ENCODE results near the gene ATG5. TPM values are rescaled to one million over a fixed set of nuclear protein-coding genes. Genes with fewer than 3 reads are reported as not detected.

The ATG5 gene
- total and polyA plus RNA-seq, 3 experiments from 2014 or later: 39.0 to 45.0 (median 44.5) TPM

DNA sequence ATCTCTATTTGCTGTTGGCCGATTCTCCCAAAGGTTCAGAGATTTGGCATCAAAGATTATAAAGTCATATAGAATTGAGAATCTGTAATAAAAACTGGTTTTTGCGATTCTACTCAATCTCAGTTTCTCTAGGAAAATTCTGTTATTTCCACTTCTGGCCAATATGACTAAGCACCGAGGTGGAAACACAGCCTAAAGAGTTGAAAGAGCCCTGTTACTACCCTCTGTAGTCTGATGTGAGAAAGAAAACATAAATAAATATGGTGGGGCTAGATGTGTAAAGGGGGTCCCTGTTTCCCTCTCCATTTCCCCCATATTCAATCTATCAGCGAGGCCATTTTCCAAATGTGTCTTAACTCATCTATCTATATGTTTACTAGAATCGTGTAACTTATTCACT lies 156.0 kb downstream of the ATG5 start:
- Mint-ChIP-seq H3K9me3 (no peaks in the 10 kb centered on the region), H3K27ac (no peak overlapping the region)
- CTCF ChIA-PET: no interaction called here

DNA sequence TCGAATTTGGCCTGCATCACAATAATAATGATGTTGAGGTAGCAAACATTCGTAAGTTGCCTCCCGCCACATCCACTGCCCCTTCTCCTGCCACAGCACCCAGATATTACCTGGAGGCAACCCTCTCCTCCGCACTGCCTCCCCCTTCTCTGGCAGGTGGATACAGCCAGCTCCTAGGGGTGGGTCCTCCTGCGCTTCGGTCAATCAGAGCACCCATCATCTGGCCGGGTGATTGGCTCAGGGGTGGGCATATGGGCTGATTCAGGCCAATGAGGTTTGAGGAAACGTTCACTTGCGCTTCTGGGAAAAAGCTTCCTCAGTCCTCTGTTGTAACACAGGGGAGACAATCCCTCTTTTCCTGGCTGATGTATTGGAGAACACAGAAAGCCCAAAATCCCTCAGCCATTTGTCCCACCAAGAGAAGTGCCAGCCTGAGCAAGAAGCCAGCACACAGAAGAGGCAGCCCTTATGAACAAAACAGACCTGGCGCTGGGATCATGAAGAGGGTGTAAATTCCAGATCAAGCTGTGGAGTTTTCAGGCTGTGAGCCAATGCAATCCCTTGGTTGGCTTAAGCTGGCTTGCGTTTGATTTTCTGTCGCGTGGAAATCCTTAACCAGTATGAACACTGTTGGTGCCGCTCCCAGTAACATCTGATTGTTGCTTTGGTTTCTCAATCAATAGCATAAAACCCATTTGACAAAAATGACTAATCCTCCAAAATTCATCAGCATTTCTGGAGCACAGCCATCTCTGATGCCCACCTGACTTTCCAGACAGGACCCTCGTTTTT lies 157.3 kb downstream of the ATG5 start:
- Histone ChIP-seq H3K36me3 (ENCODE audit: insufficient read depth, low read length) (no peaks in the 10 kb centered on the region), H3K27ac (ENCODE audit: low read depth, low read length) (no peak overlapping the region), H3K4me3 (ENCODE audit: low read length) (no peak overlapping the region), H3K27me3 (ENCODE audit: insufficient read depth, low read length, poor library complexity, severe bottlenecking) (no peaks in the 10 kb centered on the region), H3K4me1 (ENCODE audit: insufficient read depth, low read length) (peaks cover 22% of the 10 kb centered on the region), H3K9me3 (ENCODE audit: low read length) (no peaks in the 10 kb centered on the region)
- Mint-ChIP-seq H3K27ac (peak overlapping the region in 2 of 8 donors; percentile 34 to 89), H3K4me1 (peaks cover 29 to 47% (median 46%) of the 10 kb centered on the region in 3 donors), H3K36me3 (no peaks in the 10 kb centered on the region), H3K4me3 (no peak overlapping the region), H3K27me3 (peaks cover 0 to 2% of the 10 kb centered on the region in 2 donors), H3K9me3 (no peaks in the 10 kb centered on the region)
- ChIA-PET CTCF (no interaction called here), POLR2A (no interaction called here)
- DNase-seq: no peak

More for the DNA sequence above, 156.0 kb downstream of the ATG5 start:
- Histone ChIP-seq H3K4me3 (ENCODE audit: low read length) (no peak overlapping the region), H3K27me3 (ENCODE audit: insufficient read depth, low read length, poor library complexity, severe bottlenecking) (no peaks in the 10 kb centered on the region), H3K27ac (ENCODE audit: low read depth, low read length) (no peak overlapping the region), H3K9me3 (ENCODE audit: low read length) (no peaks in the 10 kb centered on the region), H3K36me3 (ENCODE audit: insufficient read depth, low read length) (no peaks in the 10 kb centered on the region), H3K4me1 (ENCODE audit: insufficient read depth, low read length) (peaks cover 15% of the 10 kb centered on the region)
- no peaks in the 10 kb centered on the region for H3K36me3 Mint-ChIP-seq
- H3K4me3 Mint-ChIP-seq: no peak overlapping the region
- no peak for DNase-seq
- POLR2A ChIA-PET: no interaction called here
- H3K4me1 Mint-ChIP-seq: peaks cover 23 to 41% (median 40%) of the 10 kb centered on the region in 3 donors
- peaks cover 0 to 2% of the 10 kb centered on the region in 2 donors for H3K27me3 Mint-ChIP-seq

DNA sequence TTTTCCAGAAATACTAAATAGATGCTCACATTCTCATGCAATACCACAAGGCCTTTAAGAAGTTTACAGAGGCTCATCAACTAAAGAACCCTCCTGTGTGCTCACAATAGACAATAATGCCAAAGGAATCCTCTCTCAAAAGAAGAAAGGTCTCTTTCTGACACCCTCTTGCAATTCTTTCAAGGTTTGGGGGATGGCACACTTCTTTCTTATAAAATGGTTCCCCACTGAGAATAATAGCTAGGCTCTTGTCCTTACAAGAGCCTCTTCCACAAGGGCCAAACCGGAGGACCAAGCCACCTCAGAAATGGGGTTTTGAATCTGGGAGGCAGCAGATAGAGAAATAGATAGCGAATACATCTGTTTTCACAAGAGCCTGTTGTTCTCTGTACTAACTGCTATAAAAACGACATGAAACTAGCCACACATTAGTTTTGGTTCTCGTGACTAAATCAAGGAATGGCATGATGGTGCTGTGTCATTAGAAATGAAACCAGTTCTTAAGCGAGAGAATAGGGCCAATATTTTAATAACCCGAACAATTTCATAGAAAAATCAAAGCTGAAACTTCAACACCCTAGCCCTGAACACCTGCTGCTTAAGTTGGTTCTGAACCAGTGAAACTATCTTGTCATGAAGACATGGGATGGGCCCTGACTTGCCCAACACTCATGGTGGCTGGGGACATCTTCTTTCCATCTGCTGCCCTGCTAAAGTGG lies 158.3 kb downstream of the ATG5 start:
- Histone ChIP-seq H3K9me3 (ENCODE audit: low read length) (no peaks in the 10 kb centered on the region), H3K27ac (ENCODE audit: low read depth, low read length) (no peak overlapping the region), H3K4me3 (ENCODE audit: low read length) (no peak overlapping the region), H3K36me3 (ENCODE audit: insufficient read depth, low read length) (no peaks in the 10 kb centered on the region), H3K4me1 (ENCODE audit: insufficient read depth, low read length) (peaks cover 26% of the 10 kb centered on the region), H3K27me3 (ENCODE audit: insufficient read depth, low read length, poor library complexity, severe bottlenecking) (no peaks in the 10 kb centered on the region)
- no peaks in the 10 kb centered on the region for H3K36me3 Mint-ChIP-seq
- peak overlapping the region in 1 of 7 donors; percentile 18 for H3K4me3 Mint-ChIP-seq
- CTCF ChIA-PET: interaction anchor here (1.6 kb wide), 1 partner anchor 49 kb away, joined by 3 read pairs; no protein-coding TSS in a partner anchor
- H3K27ac Mint-ChIP-seq: peak overlapping the region in 6 of 8 donors; percentile 18 to 90 (median 32)
- peaks cover 0 to 2% of the 10 kb centered on the region in 2 donors for H3K27me3 Mint-ChIP-seq
- peaks cover 35 to 52% (median 51%) of the 10 kb centered on the region in 3 donors for H3K4me1 Mint-ChIP-seq
- no peaks in the 10 kb centered on the region for H3K9me3 Mint-ChIP-seq
- POLR2A ChIA-PET: no interaction called here
- no peak for DNase-seq

DNA sequence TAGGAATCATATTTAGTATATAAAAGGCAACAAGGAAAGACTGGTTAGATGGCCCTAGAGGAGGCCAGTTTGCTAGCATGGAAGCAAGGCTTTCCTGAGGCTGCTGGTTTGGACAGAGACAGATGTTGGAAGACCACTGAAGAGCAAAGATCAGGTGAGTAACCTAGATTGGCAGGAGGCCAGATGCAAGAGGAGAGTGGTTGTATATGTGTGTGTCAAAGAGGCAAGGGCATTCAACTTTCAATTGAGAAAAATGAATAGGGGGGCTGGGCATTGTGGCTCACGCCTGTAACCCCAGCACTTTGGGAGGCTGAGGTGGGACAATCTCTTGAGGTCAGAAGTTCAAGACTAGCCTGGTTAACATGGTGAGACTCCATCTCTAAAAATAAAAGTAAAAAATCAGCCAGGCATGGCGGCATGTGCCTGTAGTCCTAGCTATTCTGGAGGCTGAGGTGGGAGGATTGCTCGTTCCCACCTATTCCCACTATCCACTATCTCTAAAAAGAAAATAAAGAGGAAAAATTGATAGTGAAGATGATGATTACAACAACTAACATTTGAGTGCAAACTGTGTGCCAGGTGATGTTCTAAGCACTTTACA lies 159.6 kb downstream of the ATG5 start:
- Histone ChIP-seq H3K27me3 (ENCODE audit: insufficient read depth, low read length, poor library complexity, severe bottlenecking) (no peaks in the 10 kb centered on the region), H3K27ac (ENCODE audit: low read depth, low read length) (no peak overlapping the region), H3K36me3 (ENCODE audit: insufficient read depth, low read length) (no peaks in the 10 kb centered on the region), H3K4me3 (ENCODE audit: low read length) (no peak overlapping the region), H3K4me1 (ENCODE audit: insufficient read depth, low read length) (peaks cover 26% of the 10 kb centered on the region), H3K9me3 (ENCODE audit: low read length) (no peaks in the 10 kb centered on the region)
- ChIA-PET POLR2A (interaction anchor here (0.7 to 1.0 kb wide), 2 partner anchors 54 to 63 kb away, joined by 3 to 4 read pairs; no protein-coding TSS in a partner anchor), CTCF (interaction anchor here (0.7 to 1.6 kb wide), 3 partner anchors 47 to 367 kb away, joined by 3 to 4 read pairs (median 3); no protein-coding TSS in a partner anchor)
- Mint-ChIP-seq H3K9me3 (no peaks in the 10 kb centered on the region), H3K36me3 (no peaks in the 10 kb centered on the region), H3K27me3 (peaks cover 0 to 2% of the 10 kb centered on the region in 2 donors), H3K27ac (peak overlapping the region in 6 of 8 donors; percentile 9 to 77 (median 31)), H3K4me1 (peaks cover 36 to 55% (median 51%) of the 10 kb centered on the region in 3 donors), H3K4me3 (no peak overlapping the region)
- no peak for DNase-seq

DNA sequence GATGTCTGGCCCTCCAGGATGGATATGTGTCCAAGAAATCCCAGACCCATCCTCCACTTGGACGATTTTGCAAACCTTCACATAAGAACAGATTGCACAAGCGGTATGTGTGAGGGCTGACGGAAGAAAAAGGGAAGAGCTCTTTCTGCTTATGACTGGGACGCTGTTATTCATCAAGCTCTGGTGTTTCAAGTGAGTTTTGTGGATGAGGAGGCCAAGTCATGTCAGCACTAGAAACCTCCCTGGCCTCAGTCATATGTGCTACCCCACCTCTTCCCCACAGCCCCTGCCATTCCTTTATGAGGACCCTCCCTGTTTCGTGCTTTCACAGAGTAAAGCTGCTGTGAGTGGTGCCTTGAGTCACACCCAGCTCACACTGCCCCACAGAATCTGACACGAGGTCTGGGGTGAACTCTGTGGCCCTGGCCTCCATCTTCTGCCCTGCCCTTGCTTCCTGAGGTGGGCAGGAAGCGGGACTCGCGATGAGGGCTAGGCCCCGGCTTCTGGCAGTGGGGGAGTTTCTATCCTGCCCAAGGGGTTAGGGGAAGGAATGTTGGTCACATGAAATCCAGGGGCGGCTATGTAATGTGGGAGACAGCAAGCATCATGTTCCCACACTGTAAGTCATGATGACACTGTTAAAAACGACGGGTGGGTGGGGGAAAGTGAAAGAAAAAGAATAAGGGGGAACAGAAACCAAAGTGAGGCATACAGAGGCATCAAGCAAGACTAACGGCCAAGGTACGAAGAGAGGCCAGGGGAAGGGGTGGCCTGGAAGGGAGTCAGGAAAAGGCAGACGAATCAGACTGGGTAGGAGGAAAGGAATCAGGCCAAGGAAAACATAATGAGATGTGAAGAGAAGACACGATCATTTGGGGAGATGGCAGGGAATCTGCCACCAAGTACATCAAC lies 161.3 kb downstream of the ATG5 start:
- no peaks in the 10 kb centered on the region for H3K9me3 ChIP-seq (ENCODE audit: low read length)
- peak in 4 of 5 donors; percentile 18 to 65 (median 35) for DNase-seq
- peaks cover 36 to 55% (median 51%) of the 10 kb centered on the region in 3 donors for H3K4me1 Mint-ChIP-seq
- peak overlapping the region; percentile 79 to 98 (median 96) for H3K27ac Mint-ChIP-seq
- CTCF ChIA-PET: interaction anchor here (0.9 to 3.5 kb wide), 16 partner anchors 13 to 172 kb away, joined by 3 to 17 read pairs (median 4); partner anchors contain the start of gene PRDM1
- H3K9me3 Mint-ChIP-seq: no peaks in the 10 kb centered on the region
- peak overlapping the region; percentile 16 for H3K4me3 ChIP-seq (ENCODE audit: low read length)
- H3K36me3 ChIP-seq (ENCODE audit: insufficient read depth, low read length): no peaks in the 10 kb centered on the region
- H3K27me3 Mint-ChIP-seq: peaks cover 0 to 2% of the 10 kb centered on the region in 2 donors
- POLR2A ChIA-PET: interaction anchor here (0.7 to 1.8 kb wide), 10 partner anchors 22 to 1549 kb away, joined by 3 to 7 read pairs (median 3); no protein-coding TSS in a partner anchor
- H3K27me3 ChIP-seq (ENCODE audit: insufficient read depth, low read length, poor library complexity, severe bottlenecking): no peaks in the 10 kb centered on the region
- peak overlapping the region; percentile 51 to 75 (median 63) for H3K4me3 Mint-ChIP-seq
- H3K27ac ChIP-seq (ENCODE audit: low read depth, low read length): peak overlapping the region; percentile 65
- no peaks in the 10 kb centered on the region for H3K36me3 Mint-ChIP-seq
- peaks cover 26% of the 10 kb centered on the region for H3K4me1 ChIP-seq (ENCODE audit: insufficient read depth, low read length)

DNA sequence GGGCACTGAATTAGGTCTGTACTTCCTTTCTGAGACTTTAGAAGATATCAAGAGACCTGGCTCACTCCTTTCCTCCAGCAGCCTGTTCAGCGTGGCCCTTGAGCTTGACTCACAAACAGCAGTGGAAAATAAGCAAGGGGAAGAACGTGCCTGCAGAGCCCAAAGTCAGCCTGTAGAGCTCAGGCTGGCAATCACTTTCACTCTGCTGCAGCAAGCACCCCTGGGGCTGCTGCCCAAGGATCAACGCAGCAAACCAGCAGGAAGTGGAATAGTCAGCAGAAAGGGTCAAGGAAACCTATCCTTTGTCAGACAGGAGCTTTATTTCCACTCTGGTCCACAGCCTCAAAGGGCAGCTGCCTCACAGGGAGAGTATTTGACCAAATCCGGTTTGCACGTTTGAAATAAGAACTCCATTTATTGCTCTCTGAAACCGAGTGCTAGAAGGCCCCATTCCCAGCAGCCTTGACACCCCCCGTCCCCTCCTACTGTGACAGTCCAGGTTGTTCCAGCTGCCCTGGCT lies 162.1 kb downstream of the ATG5 start:
- ChIA-PET POLR2A (interaction anchor here (0.7 to 1.8 kb wide), 11 partner anchors 21 to 1549 kb away, joined by 3 to 7 read pairs (median 3); partner anchors contain the start of gene ATG5), CTCF (interaction anchor here (0.7 to 3.5 kb wide), 19 partner anchors 14 to 171 kb away, joined by 3 to 17 read pairs (median 3); partner anchors contain the start of gene PRDM1)
- Histone ChIP-seq H3K4me1 (ENCODE audit: insufficient read depth, low read length) (peaks cover 26% of the 10 kb centered on the region), H3K27me3 (ENCODE audit: insufficient read depth, low read length, poor library complexity, severe bottlenecking) (no peaks in the 10 kb centered on the region), H3K9me3 (ENCODE audit: low read length) (no peaks in the 10 kb centered on the region), H3K36me3 (ENCODE audit: insufficient read depth, low read length) (no peaks in the 10 kb centered on the region), H3K27ac (ENCODE audit: low read depth, low read length) (peak overlapping the region; percentile 65), H3K4me3 (ENCODE audit: low read length) (peak overlapping the region; percentile 16)
- H3K4me1 Mint-ChIP-seq: peaks cover 36 to 55% (median 51%) of the 10 kb centered on the region in 3 donors
- peak overlapping the region; percentile 51 to 75 (median 63) for H3K4me3 Mint-ChIP-seq
- no peaks in the 10 kb centered on the region for H3K36me3 Mint-ChIP-seq
- H3K27ac Mint-ChIP-seq: peak overlapping the region; percentile 79 to 98 (median 96)
- no peaks in the 10 kb centered on the region for H3K9me3 Mint-ChIP-seq
- H3K27me3 Mint-ChIP-seq: peaks cover 0 to 2% of the 10 kb centered on the region in 2 donors
- peak in 4 of 5 donors; percentile 34 to 75 (median 40) for DNase-seq
